Suprapubic skin (tissue), 4 donors: ENCODE measurements around the gene PORCN. TPM values are rescaled to one million over a fixed set of nuclear protein-coding genes. Genes with fewer than 3 reads are reported as not detected.
"Not testable (repeated sequence)": the region's sequence is repeated elsewhere in the genome, so short reads cannot be mapped to it uniquely, and the experiment has no call there.

Experiments used
- DNase-seq, 2 donors: peaks; one replicate each; pipeline ENCODE4 v3.0.0-alpha.2; 2019; ENCODE audit warnings: low spot score in 2 of 2
- H3K27ac ChIP-seq: fragments of 200-600 bp; sonication (generic); one replicate; pipeline ENCODE4 v1.5.1; 2019
- H3K27me3 ChIP-seq: fragments of 200-600 bp; sonication (generic); one replicate; pipeline ENCODE4 v1.5.1; 2019
- H3K36me3 ChIP-seq: fragments of 200-600 bp; sonication (generic); one replicate; pipeline ENCODE4 v1.5.1; 2019
- H3K4me1 ChIP-seq: fragments of 200-600 bp; sonication (generic); one replicate; pipeline ENCODE4 v1.5.1; 2019
- H3K4me3 ChIP-seq: fragments of 200-600 bp; sonication (generic); one replicate; pipeline ENCODE4 v1.5.1; 2019; ENCODE audit warnings: mild to moderate bottlenecking
- H3K9me3 ChIP-seq: fragments of 200-600 bp; sonication (generic); one replicate; pipeline ENCODE4 v1.5.1; 2019
- EP300 ChIP-seq: sonication (generic); formaldehyde crosslinking; IDR thresholded peaks from one replicate; pipeline ENCODE4 v1.6.1; 2017; ENCODE audit warnings: antibody characterized with exemption
- POLR2A ChIP-seq, 2 donors: fragments of 450-650 bp; IDR thresholded peaks; one replicate each; pipeline ENCODE4 v1.6.1; 2017; ENCODE audit warnings: antibody characterized with exemption in 2 of 2, mild to moderate bottlenecking in 2 of 2, moderate library complexity in 2 of 2
- POLR2AphosphoS5 ChIP-seq, 3 donors: sonication (generic); formaldehyde crosslinking; IDR thresholded peaks; one replicate each; pipeline ENCODE4 v1.6.1; 2017; ENCODE audit warnings: antibody characterized with exemption in 3 of 3
- WGBS: methylation state at CpG from one replicate; pipeline ENCODE4 v1.1.5; 2018; 5-methylcytosine and 5-hydroxymethylcytosine counted together
- total RNA-seq, 4 donors: library from RNA; depleted of rRNA; stranded (reverse); fragments of >200 nt; gene quantifications; one replicate each; pipeline ENCODE4 v1.1.0, GENCODE V29; 2016
- TF ChIP-seq, protein P1 (sequence below), 2 donors: fragments of 200-600 bp in 1 of 2; fragments of 450-650 bp in 1 of 2; sonication (generic) in 1 of 2; IDR thresholded peaks; one replicate each; pipeline ENCODE4 v1.5.1; 2016 to 2019; ENCODE audit warnings: antibody characterized with exemption in 2 of 2, mild to moderate bottlenecking in 1 of 2, moderate library complexity in 1 of 2

PORCN gene
- total RNA-seq, 4 donors from 2014 or later, result 16.7 to 34.5 (median 25.8) TPM

DNA sequence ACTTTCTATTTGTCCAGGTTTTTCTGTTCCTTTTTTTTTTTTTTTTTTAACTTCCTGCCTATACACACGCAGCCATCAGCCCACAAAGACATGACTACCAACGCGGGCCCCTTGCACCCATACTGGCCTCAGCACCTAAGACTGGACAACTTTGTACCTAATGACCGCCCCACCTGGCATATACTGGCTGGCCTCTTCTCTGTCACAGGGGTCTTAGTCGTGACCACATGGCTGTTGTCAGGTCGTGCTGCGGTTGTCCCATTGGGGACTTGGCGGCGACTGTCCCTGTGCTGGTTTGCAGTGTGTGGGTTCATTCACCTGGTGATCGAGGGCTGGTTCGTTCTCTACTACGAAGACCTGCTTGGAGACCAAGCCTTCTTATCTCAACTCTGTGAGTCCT, 14.9 kb downstream of the PORCN start:
- TF ChIP-seq, protein P1, sequence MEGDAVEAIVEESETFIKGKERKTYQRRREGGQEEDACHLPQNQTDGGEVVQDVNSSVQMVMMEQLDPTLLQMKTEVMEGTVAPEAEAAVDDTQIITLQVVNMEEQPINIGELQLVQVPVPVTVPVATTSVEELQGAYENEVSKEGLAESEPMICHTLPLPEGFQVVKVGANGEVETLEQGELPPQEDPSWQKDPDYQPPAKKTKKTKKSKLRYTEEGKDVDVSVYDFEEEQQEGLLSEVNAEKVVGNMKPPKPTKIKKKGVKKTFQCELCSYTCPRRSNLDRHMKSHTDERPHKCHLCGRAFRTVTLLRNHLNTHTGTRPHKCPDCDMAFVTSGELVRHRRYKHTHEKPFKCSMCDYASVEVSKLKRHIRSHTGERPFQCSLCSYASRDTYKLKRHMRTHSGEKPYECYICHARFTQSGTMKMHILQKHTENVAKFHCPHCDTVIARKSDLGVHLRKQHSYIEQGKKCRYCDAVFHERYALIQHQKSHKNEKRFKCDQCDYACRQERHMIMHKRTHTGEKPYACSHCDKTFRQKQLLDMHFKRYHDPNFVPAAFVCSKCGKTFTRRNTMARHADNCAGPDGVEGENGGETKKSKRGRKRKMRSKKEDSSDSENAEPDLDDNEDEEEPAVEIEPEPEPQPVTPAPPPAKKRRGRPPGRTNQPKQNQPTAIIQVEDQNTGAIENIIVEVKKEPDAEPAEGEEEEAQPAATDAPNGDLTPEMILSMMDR (IDR thresholded peaks at IDR 0.05), result no peak
- no peak for TF ChIP-seq EP300
- TF ChIP-seq POLR2A (IDR thresholded peaks at IDR 0.05), result no peak
- TF ChIP-seq POLR2AphosphoS5 (IDR thresholded peaks at IDR 0.05), result no peak
- Histone ChIP-seq H3K27ac (no peak overlapping the region), H3K4me1 (peaks cover 11% of the 10 kb centered on the region), H3K36me3 (peaks cover 17% of the 10 kb centered on the region), H3K9me3 (no peaks in the 10 kb centered on the region), H3K27me3 (no peaks in the 10 kb centered on the region), H3K4me3 (no peak overlapping the region)
- 90% methylated on average over 12 of the region's 12 CpGs for WGBS
- DNase-seq, result no peak

DNA sequence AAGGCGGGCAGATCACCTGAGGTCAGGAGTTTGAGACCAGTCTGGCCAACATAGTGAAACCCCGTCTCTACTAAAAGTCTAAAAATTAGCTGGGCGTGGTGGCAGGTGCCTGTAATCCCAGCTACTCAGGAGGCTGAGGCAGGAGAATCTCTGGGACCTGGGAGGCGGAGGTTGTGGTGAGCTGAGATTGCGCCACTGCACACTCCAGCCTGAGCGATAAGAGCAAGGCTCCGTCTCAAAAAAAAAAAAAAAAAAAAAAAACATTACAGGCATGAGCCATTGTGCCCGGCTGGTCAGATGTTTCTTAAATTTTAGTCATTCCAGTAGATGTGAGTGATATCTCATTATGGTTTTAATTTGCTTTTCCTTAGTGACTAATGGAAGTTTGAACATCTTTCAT, 17.1 kb downstream of the PORCN start:
- DNase-seq, H3K9me3 ChIP-seq, H3K4me3 ChIP-seq, H3K27me3 ChIP-seq, H3K27ac ChIP-seq: not testable (repeated sequence)
- WGBS, result 87% methylated on average over 8 of the region's 8 CpGs
- peaks cover 12% of the 10 kb centered on the region for H3K4me1 ChIP-seq
- peaks cover 18% of the 10 kb centered on the region for H3K36me3 ChIP-seq

DNA sequence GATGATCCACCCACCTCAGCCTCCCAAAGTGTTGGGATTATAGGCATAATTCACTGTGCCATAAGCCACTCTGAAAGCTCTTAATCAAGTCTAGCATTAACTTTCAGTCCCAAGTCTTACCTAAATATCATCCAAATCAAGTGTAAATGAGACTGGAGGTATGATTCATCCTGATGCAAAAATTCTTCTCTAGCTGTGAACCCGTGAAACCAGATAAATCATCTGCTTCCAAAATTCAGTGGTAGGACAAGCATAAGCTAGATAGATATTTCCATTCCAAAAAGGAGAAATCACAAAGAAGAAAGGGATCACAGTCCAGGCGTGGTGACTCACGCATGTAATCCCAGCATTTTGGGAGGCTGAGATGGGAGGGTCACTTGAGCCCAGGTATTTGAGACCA, 21.9 kb downstream of the PORCN start:
- Histone ChIP-seq H3K36me3 (peaks cover 18% of the 10 kb centered on the region), H3K4me3 (no peak overlapping the region), H3K27ac (peak overlapping the region; percentile 87), H3K9me3 (no peaks in the 10 kb centered on the region), H3K4me1 (peaks cover 7% of the 10 kb centered on the region), H3K27me3 (no peaks in the 10 kb centered on the region)
- 66% methylated on average over 3 of the region's 3 CpGs for WGBS
- no peak for TF ChIP-seq EP300
- TF ChIP-seq POLR2A (IDR thresholded peaks at IDR 0.05), result no peak
- no peak for TF ChIP-seq POLR2AphosphoS5 (IDR thresholded peaks at IDR 0.05)
- TF ChIP-seq, protein P1 (IDR thresholded peaks at IDR 0.05), result no peak
- no peak for DNase-seq

DNA sequence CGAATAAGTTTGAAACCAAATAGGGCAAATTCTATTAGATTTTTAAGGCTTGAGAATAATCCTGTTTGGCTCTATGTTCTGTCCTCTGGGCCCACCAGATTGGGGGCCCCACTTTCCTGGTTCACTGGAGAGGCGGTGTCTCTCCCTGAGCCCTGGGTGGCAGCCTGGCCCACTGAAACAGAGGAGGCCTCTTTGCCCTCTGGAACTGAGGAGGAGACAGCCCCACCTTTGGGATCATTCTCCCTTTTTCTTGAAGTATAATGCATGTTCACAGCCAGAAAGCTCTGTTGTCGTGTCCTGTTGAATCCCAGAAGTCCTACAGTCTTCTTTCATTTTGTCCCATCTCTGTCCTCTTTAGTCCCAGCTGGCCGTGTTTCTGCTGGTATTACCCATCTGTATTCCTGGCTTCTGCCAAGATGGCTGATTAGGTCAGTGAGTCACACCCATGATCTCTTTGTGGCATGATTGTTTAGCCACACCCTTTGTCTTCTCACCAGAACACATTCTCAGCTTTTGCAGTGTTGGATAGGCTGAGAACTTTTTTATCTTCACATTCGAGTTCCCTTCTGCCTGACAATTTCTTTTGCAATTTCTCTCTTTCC, 22.7 kb downstream of the PORCN start:
- Histone ChIP-seq H3K36me3 (peaks cover 18% of the 10 kb centered on the region), H3K27me3 (no peaks in the 10 kb centered on the region), H3K4me1 (peaks cover 7% of the 10 kb centered on the region), H3K27ac (peak overlapping the region; percentile 87), H3K9me3 (no peaks in the 10 kb centered on the region), H3K4me3 (no peak overlapping the region)
- DNase-seq, result no peak
- WGBS, result 51% methylated on average over 5 of the region's 5 CpGs
- TF ChIP-seq POLR2AphosphoS5 (IDR thresholded peaks at IDR 0.05), result no peak
- no peak for TF ChIP-seq POLR2A (IDR thresholded peaks at IDR 0.05)
- TF ChIP-seq, protein P1 (IDR thresholded peaks at IDR 0.05), result no peak
- no peak for TF ChIP-seq EP300

DNA sequence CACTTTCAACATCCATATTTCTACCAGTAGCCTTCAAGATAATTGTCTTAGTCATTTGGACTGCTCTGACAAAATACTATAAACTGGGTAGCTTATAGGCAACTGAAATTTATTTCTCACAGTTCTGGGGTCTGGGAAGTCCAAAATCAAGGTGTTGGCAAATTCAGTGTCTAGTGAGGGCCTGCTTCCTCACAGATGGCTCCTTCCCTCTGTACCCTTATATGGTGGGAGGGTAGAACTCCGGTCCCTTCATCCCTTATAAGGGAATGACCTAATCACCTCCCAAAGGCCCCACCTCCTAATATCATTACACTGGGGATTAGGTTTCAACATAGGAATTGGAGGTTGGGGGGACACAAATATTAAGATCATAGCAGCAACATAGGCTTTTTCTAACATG, 23.4 kb downstream of the PORCN start:
- Histone ChIP-seq H3K36me3 (peaks cover 15% of the 10 kb centered on the region), H3K27ac (peak overlapping the region; percentile 87), H3K4me3 (no peak overlapping the region), H3K4me1 (peaks cover 7% of the 10 kb centered on the region), H3K9me3 (no peaks in the 10 kb centered on the region), H3K27me3 (no peaks in the 10 kb centered on the region)
- 70% methylated on average over 1 of the region's 1 CpG for WGBS
- TF ChIP-seq, protein P1 (IDR thresholded peaks at IDR 0.05), result no peak
- no peak for TF ChIP-seq EP300
- no peak for TF ChIP-seq POLR2A (IDR thresholded peaks at IDR 0.05)
- TF ChIP-seq POLR2AphosphoS5 (IDR thresholded peaks at IDR 0.05), result no peak
- DNase-seq, result no peak

DNA sequence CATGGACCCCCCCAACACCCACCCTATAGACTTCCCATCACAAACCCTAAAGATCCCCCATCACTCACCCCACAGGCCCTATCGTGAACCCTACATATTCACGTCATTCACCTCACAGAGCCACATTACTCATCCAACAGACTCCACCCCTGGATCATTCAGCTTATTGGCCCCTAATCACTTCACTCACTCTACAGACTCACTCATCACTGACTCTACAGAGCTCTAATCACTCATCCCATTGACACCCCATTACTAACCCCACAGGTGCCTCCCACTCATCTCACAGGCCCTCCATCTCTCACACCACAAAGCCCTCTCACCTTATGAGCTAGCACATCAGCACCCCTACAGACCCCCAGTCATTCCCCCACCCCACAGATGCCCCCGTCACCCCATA, 24.4 kb downstream of the PORCN start:
- peaks cover 7% of the 10 kb centered on the region for H3K4me1 ChIP-seq
- TF ChIP-seq, protein P1 (IDR thresholded peaks at IDR 0.05), result no peak
- TF ChIP-seq POLR2A (IDR thresholded peaks at IDR 0.05) (no peak), POLR2AphosphoS5 (IDR thresholded peaks at IDR 0.05) (no peak), EP300 (no peak)
- DNase-seq, result no peak
- no peaks in the 10 kb centered on the region for H3K9me3 ChIP-seq
- H3K27me3 ChIP-seq, result no peaks in the 10 kb centered on the region
- WGBS, result 81% methylated on average over 3 of the region's 3 CpGs
- peaks cover 6% of the 10 kb centered on the region for H3K36me3 ChIP-seq
- no peak overlapping the region for H3K27ac ChIP-seq
- H3K4me3 ChIP-seq, result no peak overlapping the region
